ENCODE measurements around the gene PHF20.
"Not testable (repeated sequence)": the region's sequence is repeated elsewhere in the genome, so short reads cannot be mapped to it uniquely, and the experiment has no call there.

PHF20 gene

GRCh38 chr20:35975576-35976373, 204.0 kb downstream of the PHF20 start:
- DNase-seq (ENCODE audit: low spot score): no peak

- DNase-seq (ENCODE audit: low spot score): peak; percentile 24
These were observed 206.3 kb downstream of the PHF20 start for GRCh38 chr20:35978041-35978513.

- no peak for DNase-seq (ENCODE audit: low spot score)
These were observed 207.7 kb downstream of the PHF20 start for GRCh38 chr20:35979544-35979943.

- no peak for DNase-seq (ENCODE audit: low spot score)
These were observed 210.2 kb downstream of the PHF20 start for GRCh38 chr20:35981969-35982368.

- DNase-seq (ENCODE audit: low spot score): no peak
These were observed 212.6 kb downstream of the PHF20 start for GRCh38 chr20:35984382-35984781.

- DNase-seq (ENCODE audit: low spot score): no peak
These were observed 214.0 kb downstream of the PHF20 start for GRCh38 chr20:35985806-35986205.

GRCh38 chr20:35988910-35989463, 217.2 kb downstream of the PHF20 start:
- DNase-seq (ENCODE audit: low spot score): no peak

GRCh38 chr20:35991142-35991771, 219.4 kb downstream of the PHF20 start:
- no peak for DNase-seq (ENCODE audit: low spot score)

GRCh38 chr20:35992713-35993335, 221.0 kb downstream of the PHF20 start:
- peak; percentile 60 for DNase-seq (ENCODE audit: low spot score)

GRCh38 chr20:35994994-35995453, 223.2 kb downstream of the PHF20 start:
- peak; percentile 76 for DNase-seq (ENCODE audit: low spot score)

GRCh38 chr20:35996492-35996891, 224.7 kb downstream of the PHF20 start:
- DNase-seq (ENCODE audit: low spot score): not testable (repeated sequence)

Data from pons (tissue), 1 donor.